Liver (tissue), 9 donors: ENCODE data around the gene STRBP. TPM values are rescaled to one million over a fixed set of nuclear protein-coding genes. Genes with fewer than 3 reads are reported as not detected.

Source experiments
- DNase-seq: peaks from one replicate; pipeline ENCODE4 v3.0.0-alpha.2; 2017; ENCODE audit warnings: low spot score
- H3K27ac ChIP-seq, 2 donors: one replicate each; pipeline ENCODE4 v1.7.0; 2013; ENCODE audit warnings: inconsistent platforms in 2 of 2, low read length in 2 of 2, control low read depth in 1 of 2, low read depth in 1 of 2, mild to moderate bottlenecking in 1 of 2
- H3K27me3 ChIP-seq, 4 donors: one replicate each; pipeline versions ENCODE4 v1.6.1 to v1.7.0; 2013; ENCODE audit warnings: low read length in 3 of 4, inconsistent platforms in 1 of 4, mild to moderate bottlenecking in 1 of 4, moderate library complexity in 1 of 4; ENCODE audit not compliant: control insufficient read depth in 4 of 4, insufficient read depth in 4 of 4
- H3K36me3 ChIP-seq, 4 donors: one replicate each; pipeline versions ENCODE4 v1.6.1 to v1.7.0; 2013; ENCODE audit warnings: low read length in 3 of 4, mild to moderate bottlenecking in 3 of 4, low read depth in 1 of 4, moderate library complexity in 1 of 4; ENCODE audit not compliant: control insufficient read depth in 4 of 4, insufficient read depth in 3 of 4
- H3K4me1 ChIP-seq, 4 donors: one replicate each; pipeline versions ENCODE4 v1.6.1 to v1.7.0; 2013; ENCODE audit warnings: low read length in 3 of 4, mild to moderate bottlenecking in 3 of 4, moderate library complexity in 1 of 4; ENCODE audit not compliant: control insufficient read depth in 4 of 4, insufficient read depth in 4 of 4
- H3K4me3 ChIP-seq, 3 donors: one replicate each; pipeline versions ENCODE4 v1.6.1 to v1.7.0; 2013; ENCODE audit warnings: low read length in 3 of 3, control low read depth in 1 of 3, low read depth in 1 of 3, mild to moderate bottlenecking in 1 of 3
- H3K9ac ChIP-seq, 2 donors: one replicate each; pipeline ENCODE4 v1.7.0; 2013; ENCODE audit warnings: low read length in 2 of 2, mild to moderate bottlenecking in 2 of 2, moderate library complexity in 2 of 2, control low read depth in 1 of 2, low read depth in 1 of 2
- H3K9me3 ChIP-seq, 4 donors: one replicate each; pipeline versions ENCODE4 v1.6.1 to v1.7.0; 2013; ENCODE audit warnings: low read length in 3 of 4; ENCODE audit not compliant: control insufficient read depth in 4 of 4
- ATF3 ChIP-seq: IDR thresholded peaks from 2 replicates; pipeline ENCODE4 v1.6.1; 2016; ENCODE audit warnings: antibody characterized with exemption
- CTCF ChIP-seq: fragments of 150-350 bp; IDR thresholded peaks from 2 replicates; pipeline ENCODE4 v1.5.1; 2017; ENCODE audit warnings: improper control_type of control experiment, low read depth, low read length; ENCODE audit not compliant: missing input control
- EGR1 ChIP-seq, 2 donors: IDR thresholded peaks; 2 replicates each; pipeline ENCODE4 v1.6.1; 2016 to 2018; ENCODE audit warnings: antibody characterized with exemption in 2 of 2, low read depth in 2 of 2
- FOXA1 ChIP-seq: IDR thresholded peaks from 2 replicates; pipeline ENCODE4 v1.6.1; 2016; ENCODE audit warnings: antibody characterized with exemption
- FOXA2 ChIP-seq: IDR thresholded peaks from 2 replicates; pipeline ENCODE4 v1.6.1; 2016; ENCODE audit warnings: antibody characterized with exemption
- GABPA ChIP-seq, 2 donors: IDR thresholded peaks in 1 of 2; conservative IDR thresholded peaks in 1 of 2; 2 replicates each; pipeline ENCODE4 v1.6.1; 2016; ENCODE audit warnings: antibody characterized with exemption in 2 of 2, mild to moderate bottlenecking in 1 of 2, moderate library complexity in 1 of 2
- HNF4A ChIP-seq, 2 donors: conservative IDR thresholded peaks; 2 replicates each; pipeline ENCODE4 v1.6.1; 2016; ENCODE audit warnings: antibody characterized with exemption in 2 of 2, mild to moderate bottlenecking in 2 of 2
- HNF4G ChIP-seq: IDR thresholded peaks from 2 replicates; pipeline ENCODE4 v1.6.1; 2016; ENCODE audit warnings: antibody characterized with exemption
- MAX ChIP-seq: IDR thresholded peaks from 2 replicates; pipeline ENCODE4 v1.6.1; 2016; ENCODE audit warnings: antibody characterized with exemption
- NR2F2 ChIP-seq: IDR thresholded peaks from 2 replicates; pipeline ENCODE4 v1.6.1; 2016; ENCODE audit warnings: antibody characterized with exemption
- RAD21 ChIP-seq, 2 donors: IDR thresholded peaks; 2 replicates each; pipeline ENCODE4 v1.6.1; 2016; ENCODE audit warnings: antibody characterized with exemption in 2 of 2, mild to moderate bottlenecking in 2 of 2
- REST ChIP-seq: IDR thresholded peaks from 2 replicates; pipeline ENCODE4 v1.6.1; 2016; ENCODE audit warnings: antibody characterized with exemption, mild to moderate bottlenecking
- RXRA ChIP-seq, 2 donors: IDR thresholded peaks; 2 replicates each; pipeline ENCODE4 v1.6.1; 2017 to 2018; ENCODE audit warnings: antibody characterized with exemption in 2 of 2, mild to moderate bottlenecking in 1 of 2
- SP1 ChIP-seq: IDR thresholded peaks from 2 replicates; pipeline ENCODE4 v1.6.1; 2018; ENCODE audit warnings: antibody characterized with exemption, mild to moderate bottlenecking
- TAF1 ChIP-seq: conservative IDR thresholded peaks from 2 replicates; pipeline ENCODE4 v1.6.1; 2016; ENCODE audit warnings: antibody characterized with exemption, mild to moderate bottlenecking
- YY1 ChIP-seq: IDR thresholded peaks from 2 replicates; pipeline ENCODE4 v1.6.1; 2016; ENCODE audit warnings: antibody characterized with exemption, mild to moderate bottlenecking
- ZBTB33 ChIP-seq: IDR thresholded peaks from 2 replicates; pipeline ENCODE4 v1.6.1; 2016; ENCODE audit warnings: antibody characterized with exemption
- WGBS: extraction: QIAGEN DNeasy Blood & Tissue Kit; methylation state at CpG from one replicate; pipeline ENCODE4 v1.1.7; 2013; 5-methylcytosine and 5-hydroxymethylcytosine counted together
- polyA plus RNA-seq, 2 donors: library from polyadenylated mRNA; stranded (reverse) in 1 of 2; unstranded in 1 of 2; fragments of 200-250 nt in 1 of 2; fragments of >200 nt in 1 of 2; fragmentation: Nextera tagmentation in 1 of 2; extraction: Ambion mirVana in 1 of 2; gene quantifications; one replicate each; pipeline versions ENCODE4 v1.2.1 to v1.2.3, GENCODE V29; 2013 to 2015
- total RNA-seq, 2 donors: library from RNA; depleted of rRNA; stranded (reverse); fragments of >200 nt; gene quantifications; one replicate each; pipeline ENCODE4 v1.2.3, GENCODE V29; 2014
- donor health status: healthy.
- donor health status: healthy.
- donor health status: healthy.
- donor health status: healthy.
- donor health status: healthy.

STRBP gene
- total and polyA plus RNA-seq, 4 donors: 4.3 to 17.2 (median 8.5) TPM

GRCh38 chr9:123135430-123135829 lies 133.0 kb downstream of the STRBP start:
- WGBS: 94% methylated on average over 5 of the region's 5 CpGs
- Histone ChIP-seq H3K36me3 (peaks cover 0 to 9% (median 0%) of the 10 kb centered on the region in 4 donors), H3K4me1 (no peaks in the 10 kb centered on the region), H3K4me3 (no peak overlapping the region), H3K9me3 (no peaks in the 10 kb centered on the region), H3K27me3 (no peaks in the 10 kb centered on the region), H3K9ac (no peak overlapping the region), H3K27ac (no peak overlapping the region)
- DNase-seq: no peak
- TF ChIP-seq GABPA (IDR thresholded peaks at IDR 0.05 in 1 of 2, conservative IDR thresholded peaks at IDR 0.05 in 1 of 2) (no peak), FOXA2 (no peak), TAF1 (no peak), MAX (no peak), FOXA1 (no peak), HNF4G (no peak), CTCF (no peak), REST (no peak), YY1 (no peak), EGR1 (IDR thresholded peaks at IDR 0.05; ENCODE audit: low read depth in 2 of 2) (no peak), RAD21 (IDR thresholded peaks at IDR 0.05) (no peak), SP1 (no peak), RXRA (IDR thresholded peaks at IDR 0.05) (no peak), NR2F2 (no peak), ATF3 (no peak), HNF4A (conservative IDR thresholded peaks at IDR 0.05) (no peak), ZBTB33 (no peak)

GRCh38 chr9:123132696-123133095 lies 135.7 kb downstream of the STRBP start:
- Histone ChIP-seq H3K27me3 (no peaks in the 10 kb centered on the region), H3K9me3 (no peaks in the 10 kb centered on the region), H3K36me3 (peaks cover 0 to 19% (median 0%) of the 10 kb centered on the region in 4 donors), H3K27ac (no peak overlapping the region), H3K4me1 (peaks cover 0 to 2% (median 0%) of the 10 kb centered on the region in 4 donors), H3K4me3 (no peak overlapping the region), H3K9ac (no peak overlapping the region)
- WGBS: 95% methylated on average over 6 of the region's 6 CpGs
- no peak for DNase-seq
- TF ChIP-seq EGR1 (IDR thresholded peaks at IDR 0.05; ENCODE audit: low read depth in 2 of 2): no peak
- no peak for TF ChIP-seq ZBTB33
- TF ChIP-seq CTCF: no peak
